Activated T-cell treated with anti-CD3 and anti-CD28 coated beads, Interleukin-2, amount 50 U/mL, for 1 hour (primary cell): ENCODE data around the gene PPFIA4.

ENCODE experiments used
- DNase-seq: peaks from one replicate; pipeline ENCODE4 v3.0.0-alpha.2; 2020

The PPFIA4 gene

GRCh38 chr1:203060115-203060514 is 33.8 kb downstream of the PPFIA4 start:
- no peak for DNase-seq

GRCh38 chr1:203063287-203063686 is 37.0 kb downstream of the PPFIA4 start:
- DNase-seq: no peak

- no peak for DNase-seq
Observed at GRCh38 chr1:203065191-203065590, 38.9 kb downstream of the PPFIA4 start.

GRCh38 chr1:203065986-203066385 is 39.7 kb downstream of the PPFIA4 start:
- DNase-seq: no peak

GRCh38 chr1:203066965-203067364 is 40.7 kb downstream of the PPFIA4 start:
- DNase-seq: no peak

GRCh38 chr1:203069030-203069747 is 42.9 kb downstream of the PPFIA4 start:
- DNase-seq: no peak

- DNase-seq: no peak
Observed at GRCh38 chr1:203072002-203072602, 45.8 kb downstream of the PPFIA4 start.

GRCh38 chr1:203072911-203073310 is 46.6 kb downstream of the PPFIA4 start:
- no peak for DNase-seq

GRCh38 chr1:203073469-203073868 is 47.2 kb downstream of the PPFIA4 start:
- no peak for DNase-seq

- no peak for DNase-seq
Observed at GRCh38 chr1:203074610-203075009, 48.3 kb downstream of the PPFIA4 start.

GRCh38 chr1:203075236-203076030 is 49.1 kb downstream of the PPFIA4 start:
- DNase-seq: no peak

- no peak for DNase-seq
Observed at GRCh38 chr1:203076031-203076511, 49.8 kb downstream of the PPFIA4 start.

GRCh38 chr1:203077367-203077766 is 51.1 kb downstream of the PPFIA4 start:
- DNase-seq: no peak

- DNase-seq: no peak
Observed at GRCh38 chr1:203077956-203078355, 51.7 kb downstream of the PPFIA4 start.

GRCh38 chr1:203078478-203078877 is 52.2 kb downstream of the PPFIA4 start:
- DNase-seq: no peak

- DNase-seq: no peak
Observed at GRCh38 chr1:203080456-203080855, 54.2 kb downstream of the PPFIA4 start.

- no peak for DNase-seq
Observed at GRCh38 chr1:203081465-203082230, 55.4 kb downstream of the PPFIA4 start.

- no peak for DNase-seq
Observed at GRCh38 chr1:203082231-203082505, 55.9 kb downstream of the PPFIA4 start.

- no peak for DNase-seq
Observed at GRCh38 chr1:203082571-203083462, 56.5 kb downstream of the PPFIA4 start.

GRCh38 chr1:203083463-203083921 is 57.2 kb downstream of the PPFIA4 start:
- DNase-seq: no peak

- no peak for DNase-seq
Observed at GRCh38 chr1:203084588-203085527, 58.6 kb downstream of the PPFIA4 start.
